ENCODE data around the gene LDLRAD4. TPM values are rescaled to one million over a fixed set of nuclear protein-coding genes. Genes with fewer than 3 reads are reported as not detected.

The LDLRAD4 gene
- total and polyA plus RNA-seq, 12 donors, result 3.9 to 64.5 (median 36.0) TPM

DNA sequence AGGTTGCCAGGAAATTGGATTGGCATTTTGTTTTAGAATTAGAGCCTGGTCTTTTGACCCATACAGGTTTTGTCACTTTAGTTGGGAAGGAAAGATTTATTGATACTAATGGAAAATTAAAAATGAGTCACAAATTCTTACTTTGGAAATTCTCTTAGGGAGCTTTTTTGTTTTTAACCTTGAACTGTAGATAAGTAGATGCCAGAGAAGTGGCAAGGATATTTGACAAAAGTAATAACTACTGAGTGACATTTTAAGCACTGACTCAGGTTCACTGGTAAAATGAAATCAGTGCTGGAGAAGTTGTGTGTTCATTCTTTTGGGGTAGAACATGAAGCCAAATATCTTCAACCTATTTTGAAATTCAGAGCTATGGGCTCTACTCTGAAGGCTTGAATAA lies 56.5 kb downstream of the LDLRAD4 start:
- no peak for TF ChIP-seq POLR2A (IDR thresholded peaks at IDR 0.05)
- TF ChIP-seq, protein P1, sequence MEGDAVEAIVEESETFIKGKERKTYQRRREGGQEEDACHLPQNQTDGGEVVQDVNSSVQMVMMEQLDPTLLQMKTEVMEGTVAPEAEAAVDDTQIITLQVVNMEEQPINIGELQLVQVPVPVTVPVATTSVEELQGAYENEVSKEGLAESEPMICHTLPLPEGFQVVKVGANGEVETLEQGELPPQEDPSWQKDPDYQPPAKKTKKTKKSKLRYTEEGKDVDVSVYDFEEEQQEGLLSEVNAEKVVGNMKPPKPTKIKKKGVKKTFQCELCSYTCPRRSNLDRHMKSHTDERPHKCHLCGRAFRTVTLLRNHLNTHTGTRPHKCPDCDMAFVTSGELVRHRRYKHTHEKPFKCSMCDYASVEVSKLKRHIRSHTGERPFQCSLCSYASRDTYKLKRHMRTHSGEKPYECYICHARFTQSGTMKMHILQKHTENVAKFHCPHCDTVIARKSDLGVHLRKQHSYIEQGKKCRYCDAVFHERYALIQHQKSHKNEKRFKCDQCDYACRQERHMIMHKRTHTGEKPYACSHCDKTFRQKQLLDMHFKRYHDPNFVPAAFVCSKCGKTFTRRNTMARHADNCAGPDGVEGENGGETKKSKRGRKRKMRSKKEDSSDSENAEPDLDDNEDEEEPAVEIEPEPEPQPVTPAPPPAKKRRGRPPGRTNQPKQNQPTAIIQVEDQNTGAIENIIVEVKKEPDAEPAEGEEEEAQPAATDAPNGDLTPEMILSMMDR (IDR thresholded peaks at IDR 0.05), result no peak
- Histone ChIP-seq H3K9me3 (replicated peaks in 1 of 3) (no peaks in the 10 kb centered on the region), H3K4me3 (no peak overlapping the region), H3K4me1 (replicated peaks in 1 of 2) (peaks cover 10 to 54% of the 10 kb centered on the region in 2 donors), H3K36me3 (replicated peaks in 1 of 2) (no peaks in the 10 kb centered on the region), H3K27me3 (no peaks in the 10 kb centered on the region), H3K27ac (peak overlapping the region in 3 of 5 donors; percentile 11 to 63 (median 13))
- no peak for DNase-seq
- intact Hi-C loops (cut with DNase I), result loop anchor here in 1 of 2 donors (10.0 kb wide), 1 partner anchor 100 kb away; no protein-coding TSS in a partner anchor

DNA sequence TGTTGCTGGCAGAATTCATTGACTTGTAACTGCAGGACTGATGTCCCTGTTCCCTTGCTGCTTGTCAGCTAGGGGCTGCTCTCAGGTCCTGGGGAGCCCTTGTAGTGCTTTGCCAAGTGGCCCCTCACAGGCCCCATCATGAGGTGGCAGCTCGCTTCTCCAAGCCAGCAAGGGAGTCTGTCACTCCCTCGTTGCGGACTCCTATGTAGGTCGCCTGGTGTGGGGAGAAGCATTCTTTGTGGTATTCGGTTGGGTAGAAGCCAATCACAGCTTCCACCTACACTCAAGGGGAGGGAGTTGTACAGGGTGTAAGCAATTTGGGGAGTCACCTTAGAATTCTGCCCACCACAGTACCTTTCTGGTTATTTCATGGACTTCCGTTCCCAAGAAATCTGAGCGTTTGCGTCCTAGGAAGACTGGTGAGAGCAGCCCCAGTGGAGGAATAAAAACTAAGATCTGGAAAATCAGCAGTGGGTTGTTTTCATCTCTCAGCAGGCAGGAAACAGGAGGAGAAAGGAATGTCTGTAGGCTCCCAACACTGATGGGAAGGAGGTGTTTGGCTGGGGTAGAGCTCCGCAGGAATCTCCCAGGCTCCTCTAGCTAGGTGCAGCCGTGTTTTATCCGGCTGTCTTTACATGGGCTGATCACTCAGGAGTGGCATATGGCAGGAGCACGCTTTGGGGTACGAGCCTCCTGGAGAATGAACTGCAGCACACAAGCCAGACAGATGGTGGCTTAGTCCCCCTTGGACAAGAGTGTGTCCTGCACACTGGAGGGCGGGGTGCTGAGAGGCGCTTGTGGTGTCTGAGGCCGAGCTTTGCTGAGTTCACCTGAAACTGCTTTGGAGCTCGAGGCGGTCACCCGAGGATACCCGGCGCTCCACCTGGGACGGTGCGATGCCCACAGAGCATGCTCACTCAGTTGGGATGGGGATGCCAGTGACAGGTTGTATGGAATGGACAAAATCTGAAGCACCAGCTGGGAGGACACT lies 58.3 kb downstream of the LDLRAD4 start:
- intact Hi-C loops (cut with DNase I), result loop anchor here in 1 of 2 donors (10.0 kb wide), 1 partner anchor 98 kb away; no protein-coding TSS in a partner anchor
- no peaks in the 10 kb centered on the region for H3K27me3 ChIP-seq
- H3K27ac ChIP-seq, result no peak overlapping the region
- no peaks in the 10 kb centered on the region for H3K36me3 ChIP-seq (replicated peaks in 1 of 2)
- H3K4me3 ChIP-seq, result no peak overlapping the region
- DNase-seq, result no peak
- TF ChIP-seq POLR2A (IDR thresholded peaks at IDR 0.05), result no peak
- TF ChIP-seq, protein P1 (IDR thresholded peaks at IDR 0.05), result no peak
- no peaks in the 10 kb centered on the region for H3K9me3 ChIP-seq (replicated peaks in 1 of 3)
- WGBS, 4 donors, result 87 to 95% (median 91%) methylated on average over 19 to 23 of the region's 23 CpGs
- H3K4me1 ChIP-seq (replicated peaks in 1 of 2), result peaks cover 10 to 39% of the 10 kb centered on the region in 2 donors

DNA sequence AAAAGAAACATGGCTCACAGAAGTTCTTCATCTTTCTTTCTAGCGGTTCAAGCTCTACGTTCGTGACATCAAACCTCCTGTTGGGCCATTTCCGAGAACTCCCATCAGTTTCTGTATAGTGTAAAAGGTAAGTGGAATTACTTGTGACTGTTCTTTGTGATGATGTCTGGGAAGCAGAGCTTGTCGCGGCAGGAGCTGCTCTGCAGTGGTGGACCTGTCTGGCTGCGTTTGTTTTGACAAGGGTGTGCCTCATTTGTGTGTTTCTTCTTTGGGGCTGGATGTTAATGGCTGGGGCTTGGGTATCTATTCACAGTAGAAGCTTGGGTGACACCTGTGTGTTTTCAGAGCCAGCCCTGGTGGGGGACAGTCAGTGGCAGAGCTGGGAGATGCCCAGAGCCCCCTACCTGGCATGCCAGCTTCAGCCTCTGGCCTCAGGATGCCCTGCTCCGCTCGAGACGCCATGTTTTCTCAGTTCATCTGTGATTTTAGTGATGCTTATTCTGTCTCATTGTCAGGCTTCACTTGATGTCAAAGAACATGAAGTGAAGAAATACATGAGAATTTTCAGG lies 59.6 kb downstream of the LDLRAD4 start:
- no peak overlapping the region for H3K27ac ChIP-seq
- no peaks in the 10 kb centered on the region for H3K36me3 ChIP-seq (replicated peaks in 1 of 2)
- H3K4me3 ChIP-seq, result no peak overlapping the region
- H3K4me1 ChIP-seq (replicated peaks in 1 of 2), result peaks cover 10 to 29% of the 10 kb centered on the region in 2 donors
- 93 to 98% (median 96%) methylated on average over 10 of the region's 10 CpGs for WGBS, 4 donors
- no peak for TF ChIP-seq POLR2A (IDR thresholded peaks at IDR 0.05)
- TF ChIP-seq, protein P1 (IDR thresholded peaks at IDR 0.05), result no peak
- no peaks in the 10 kb centered on the region for H3K9me3 ChIP-seq (replicated peaks in 1 of 3)
- intact Hi-C loops (cut with DNase I), result loop anchor here in 1 of 2 donors (10.0 kb wide), 1 partner anchor 97 kb away; no protein-coding TSS in a partner anchor
- DNase-seq, result no peak
- no peaks in the 10 kb centered on the region for H3K27me3 ChIP-seq
